HG03439 (cell line): Measurements from ENCODE around the gene SLC7A5.
"Not testable (repeated sequence)": the region's sequence is repeated elsewhere in the genome, so short reads cannot be mapped to it uniquely, and the experiment has no call there.

Experiments used
- ATAC-seq: cut with Tn5 transposase; IDR thresholded peaks from one replicate; pipeline ENCODE4 v1.9.1; 2021; ENCODE audit warnings: mild to moderate bottlenecking, moderate library complexity; ENCODE audit not compliant: unreplicated experiment

SLC7A5 gene

GRCh38 chr16:87835882-87836331 is 33.4 kb downstream of the SLC7A5 start:
- ATAC-seq, result no peak

GRCh38 chr16:87834668-87835473 is 34.4 kb downstream of the SLC7A5 start:
- ATAC-seq, result no peak

DNA sequence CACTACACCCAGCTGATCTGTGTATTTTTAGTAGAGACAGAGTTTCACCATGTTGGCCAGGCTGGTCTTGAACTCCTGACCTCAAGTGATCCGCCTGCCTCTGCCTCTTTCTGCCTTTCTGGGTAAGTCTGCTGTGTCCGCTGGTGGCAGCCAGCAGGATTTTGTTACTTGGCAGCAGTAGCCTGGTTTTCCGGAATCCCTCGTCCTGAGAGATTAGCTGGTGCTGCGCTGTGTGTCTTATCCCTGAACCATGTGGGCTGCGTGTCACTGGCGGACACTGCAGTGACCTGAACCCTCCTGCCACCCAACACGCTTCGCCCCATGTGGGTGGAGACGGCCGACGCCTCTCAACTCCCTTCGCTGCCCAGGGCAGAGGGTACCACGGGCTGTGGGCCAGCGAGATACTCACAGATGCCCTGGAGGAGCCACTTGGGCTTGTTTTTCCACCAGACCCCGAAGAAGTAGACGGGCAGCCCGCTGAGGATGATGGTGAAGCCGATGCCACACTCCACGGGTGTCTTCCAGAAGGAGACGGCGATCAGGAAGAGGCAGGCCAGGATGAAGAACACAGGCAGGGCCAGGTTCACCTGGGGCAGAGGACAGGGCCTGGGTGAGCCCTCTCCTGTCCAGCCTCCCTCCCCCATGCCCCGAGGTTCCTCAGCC is 35.2 kb downstream of the SLC7A5 start:
- ATAC-seq, result no peak

- ATAC-seq, result no peak
Measured at GRCh38 chr16:87833548-87833947, 35.8 kb downstream of the SLC7A5 start.

DNA sequence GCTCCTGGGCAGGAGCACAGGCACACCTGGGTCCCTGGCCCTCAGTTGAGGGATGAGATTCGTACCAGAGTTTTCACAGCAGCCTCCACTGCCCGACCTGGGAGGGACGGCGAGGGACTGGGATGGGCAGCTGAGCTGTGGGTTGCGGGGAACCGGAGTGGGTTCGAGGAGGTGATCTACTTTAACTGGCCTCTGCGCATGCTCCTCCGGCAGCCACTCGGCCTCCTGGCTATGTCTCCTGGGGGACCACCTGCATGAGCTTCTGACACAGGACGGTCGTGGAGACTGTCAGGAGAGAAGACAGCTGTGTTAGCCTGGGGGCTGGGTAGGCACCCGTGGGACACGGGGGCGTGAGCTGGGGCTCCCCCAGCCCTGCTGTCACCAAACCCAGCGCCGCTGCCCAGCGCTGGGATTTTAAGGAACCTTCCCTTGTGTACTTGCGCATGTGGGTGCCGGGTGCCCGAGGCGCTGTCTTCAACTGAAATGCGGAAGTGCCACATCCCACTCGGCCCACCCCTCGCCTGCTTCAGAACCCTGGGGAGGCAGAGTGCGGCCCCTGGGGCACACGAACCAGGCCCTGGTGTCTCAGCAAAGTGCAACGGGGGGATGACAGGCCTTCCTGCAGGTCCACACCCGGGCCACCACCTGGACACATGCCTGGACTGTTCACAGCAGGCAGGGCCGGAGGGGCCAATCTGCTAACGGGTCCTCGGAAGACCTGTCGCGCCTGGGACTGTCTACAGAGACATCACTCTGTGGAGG is 36.4 kb downstream of the SLC7A5 start:
- ATAC-seq, result no peak

DNA sequence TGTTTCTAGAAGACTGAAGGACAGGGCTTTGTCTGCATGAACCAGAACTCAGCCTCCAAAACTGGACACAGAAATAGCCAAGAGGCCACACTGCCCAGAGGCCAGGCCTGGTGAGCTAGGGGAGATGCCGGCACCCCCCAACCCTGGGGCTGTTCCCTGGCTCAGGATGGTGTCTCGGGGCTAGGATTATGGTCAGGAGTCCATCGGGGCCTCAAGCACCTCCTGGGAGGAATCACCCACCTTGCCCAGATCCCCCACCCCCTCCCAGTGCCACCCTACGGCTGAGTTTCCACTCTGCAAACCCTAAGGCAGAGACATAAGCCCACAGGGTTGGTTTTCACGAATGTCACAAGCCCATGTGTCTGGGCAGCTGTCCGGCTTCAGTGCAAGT is 37.2 kb downstream of the SLC7A5 start:
- no peak for ATAC-seq

- ATAC-seq, result no peak
Measured at GRCh38 chr16:87831421-87832136, 37.7 kb downstream of the SLC7A5 start.

DNA sequence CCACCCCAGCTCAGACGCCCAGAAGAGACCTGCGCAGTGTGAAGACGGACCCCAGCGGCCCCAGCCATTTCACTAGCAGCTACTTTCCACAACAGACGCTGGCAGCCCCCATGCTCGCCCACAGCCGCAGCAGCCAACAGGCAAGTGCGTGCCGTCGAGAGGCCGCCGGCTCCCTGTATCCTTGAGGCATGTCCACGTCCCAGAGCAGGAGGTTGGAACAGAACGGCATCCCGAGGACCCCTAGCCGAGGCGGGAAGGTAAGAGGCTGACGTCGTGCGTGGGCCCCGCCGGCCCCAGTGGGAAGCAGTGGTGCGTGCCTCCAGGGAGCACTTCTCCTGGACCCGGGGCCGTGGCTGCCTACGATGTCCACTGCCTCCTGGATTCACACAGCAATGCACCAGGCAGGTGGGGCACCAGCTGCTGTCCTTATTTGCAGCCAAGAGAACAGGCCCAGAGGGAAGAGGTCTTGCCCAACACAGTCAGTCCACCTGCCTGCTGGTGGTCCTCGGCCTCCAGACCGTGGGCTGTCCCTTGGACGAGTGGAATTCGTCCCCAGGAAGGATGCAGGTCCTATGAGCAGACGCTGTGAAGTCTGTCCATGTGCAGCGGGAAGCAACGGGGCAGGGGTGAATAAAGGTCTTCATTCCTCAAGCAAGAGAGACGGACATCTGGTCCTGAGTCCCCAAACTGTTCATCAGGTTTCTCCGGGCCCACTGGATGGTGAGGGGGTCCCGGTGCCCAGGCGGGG is 38.5 kb downstream of the SLC7A5 start:
- no peak for ATAC-seq

DNA sequence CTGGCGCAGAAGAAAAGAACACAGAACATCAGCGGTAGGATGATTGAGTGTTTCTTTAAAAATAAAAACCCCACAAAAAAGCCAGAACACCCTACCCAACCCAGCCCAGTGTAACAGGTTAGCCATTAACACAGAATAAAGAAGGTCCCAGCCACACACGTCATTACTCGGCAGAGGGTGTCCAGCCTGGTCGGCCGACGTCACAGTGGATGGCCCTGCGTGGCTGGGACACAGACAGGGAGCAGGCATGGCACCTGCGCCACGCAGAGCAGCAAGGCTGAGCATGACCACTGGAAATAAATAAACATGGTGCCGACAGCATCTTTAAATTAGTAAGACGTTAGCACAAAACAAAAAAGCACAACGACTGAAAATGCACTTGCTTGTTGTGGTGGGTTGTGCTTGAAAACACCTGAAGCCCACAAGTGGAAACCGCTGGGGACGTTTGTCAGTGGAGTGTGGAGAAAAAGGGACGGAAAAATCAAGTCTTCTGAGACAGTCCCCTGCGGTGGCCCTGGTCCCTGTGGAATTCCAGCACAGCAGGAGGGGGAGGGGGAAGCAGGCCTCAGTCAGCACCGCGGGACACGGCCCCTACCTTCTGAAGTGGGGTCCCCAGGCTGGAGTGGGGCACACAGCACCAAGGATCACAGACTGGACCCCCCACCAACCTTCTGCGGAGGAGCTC is 39.2 kb downstream of the SLC7A5 start:
- ATAC-seq, result no peak

DNA sequence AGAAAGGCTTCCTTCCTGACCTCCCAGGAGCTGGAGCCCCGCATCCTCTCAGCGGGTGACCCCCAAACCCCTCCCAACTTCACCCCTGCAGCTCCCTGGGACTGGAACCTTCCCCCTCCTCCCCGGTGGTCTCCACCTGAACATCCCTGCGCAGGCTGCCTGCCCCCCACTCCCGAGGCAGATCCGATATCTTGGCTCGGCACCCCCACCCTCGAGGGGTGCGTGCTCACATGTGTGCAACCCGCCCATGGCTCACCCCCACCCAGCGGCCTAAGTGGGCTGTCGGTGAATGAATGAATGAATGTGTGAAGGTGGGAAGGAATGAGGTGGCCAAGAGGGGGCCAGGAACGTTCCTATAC is 39.7 kb downstream of the SLC7A5 start:
- no peak for ATAC-seq

GRCh38 chr16:87828907-87829621 is 40.2 kb downstream of the SLC7A5 start:
- no peak for ATAC-seq

GRCh38 chr16:87828071-87828906 is 41.0 kb downstream of the SLC7A5 start:
- no peak for ATAC-seq

GRCh38 chr16:87827588-87827915 is 41.8 kb downstream of the SLC7A5 start:
- ATAC-seq, result not testable (repeated sequence)

DNA sequence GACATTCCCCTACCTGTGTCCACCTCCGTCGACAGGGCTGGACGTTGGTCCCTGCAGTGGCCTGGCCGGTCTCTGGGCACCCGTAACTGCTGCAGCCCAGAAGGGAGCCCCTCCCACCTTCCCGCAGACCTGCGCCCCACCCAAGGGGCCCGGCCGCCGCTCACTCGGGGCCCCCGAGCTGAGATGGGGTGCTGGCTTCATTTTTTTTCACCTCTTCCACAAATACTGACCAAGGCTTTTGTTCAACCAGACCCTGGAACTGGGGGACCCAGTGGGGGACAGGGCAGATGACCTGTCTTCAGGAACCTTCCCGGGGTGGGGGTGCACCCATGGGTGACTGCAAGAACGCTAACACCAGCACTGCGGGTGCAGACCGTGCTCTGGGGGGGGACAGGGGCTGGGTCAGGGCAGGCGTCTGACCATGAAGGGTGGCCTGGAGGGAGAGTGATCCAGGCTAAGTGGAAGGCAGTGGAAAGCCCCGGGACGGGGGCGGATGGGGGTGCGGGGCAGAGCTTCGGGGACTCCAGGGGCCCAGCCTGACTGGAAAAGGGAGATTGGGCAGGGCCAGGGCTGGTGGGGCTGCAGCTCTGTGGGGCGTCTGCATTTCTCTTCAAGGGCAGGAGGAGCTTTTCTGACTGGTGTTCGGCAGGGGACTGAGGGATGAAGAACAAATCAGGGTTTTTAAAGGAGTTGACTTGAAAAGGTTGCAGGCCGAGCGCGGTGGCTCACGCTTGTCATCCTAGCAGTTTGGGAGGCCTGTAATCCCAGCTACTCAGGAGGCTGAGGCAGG is 42.3 kb downstream of the SLC7A5 start:
- ATAC-seq, result no peak

DNA sequence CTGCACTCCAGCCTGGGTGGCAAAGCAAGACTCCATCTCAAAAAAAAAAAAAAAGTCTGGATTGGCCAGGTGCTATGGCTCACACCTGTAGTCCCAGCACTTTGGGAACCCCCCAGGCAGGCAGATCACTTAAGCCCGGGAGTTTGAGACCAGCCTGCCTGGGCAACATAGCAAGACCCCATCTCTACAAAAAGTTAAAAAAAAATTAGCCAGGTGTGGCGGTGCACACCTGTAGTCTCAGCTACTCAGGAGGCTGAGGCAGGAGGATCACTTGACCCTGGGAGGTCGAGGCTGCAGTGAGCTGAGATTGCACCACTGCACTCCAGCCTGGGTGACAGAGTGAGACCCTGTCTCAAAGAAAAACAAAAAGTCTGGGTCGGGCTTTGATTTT is 42.9 kb downstream of the SLC7A5 start:
- ATAC-seq, result not testable (repeated sequence)

- not testable (repeated sequence) for ATAC-seq
Measured at GRCh38 chr16:87825842-87826120, 43.5 kb downstream of the SLC7A5 start.

- no peak for ATAC-seq
Measured at GRCh38 chr16:87824991-87825841, 44.1 kb downstream of the SLC7A5 start.
